GM12892 (cell line): Measurements from ENCODE around the gene ACSM2B.
"Not testable (repeated sequence)": the region's sequence is repeated elsewhere in the genome, so short reads cannot be mapped to it uniquely, and the experiment has no call there.

Source experiments
- DNase-seq: peaks from one replicate; pipeline ENCODE4 v3.0.0; 2011; ENCODE audit not compliant: insufficient read length
- FAIRE-seq: peaks from 2 replicates; lab custom pipeline; 2011; peaks lifted over from hg19 to GRCh38; lab: Jason Lieb, UNC
- POLR2A ChIP-seq: IDR thresholded peaks from 2 replicates; pipeline ENCODE4 v1.6.1; 2011; ENCODE audit warnings: low read depth, low read length, control low read depth
- POLR2AphosphoS5 ChIP-seq: IDR thresholded peaks from 2 replicates; pipeline ENCODE4 v1.6.1; 2011; ENCODE audit warnings: low read depth, low read length, control low read depth
- TAF1 ChIP-seq: IDR thresholded peaks from 2 replicates; pipeline ENCODE4 v1.6.1; 2011; ENCODE audit warnings: low read depth, mild to moderate bottlenecking, control low read depth, low read length, borderline replicate concordance

The ACSM2B gene

GRCh38 chr16:20569117-20569651, 7.0 kb downstream of the ACSM2B start:
- DNase-seq, FAIRE-seq: not testable (repeated sequence)

GRCh38 chr16:20568404-20568803, 7.8 kb downstream of the ACSM2B start:
- TF ChIP-seq POLR2A, result no peak
- TF ChIP-seq POLR2AphosphoS5, result no peak
- TF ChIP-seq TAF1, result no peak
- no peak for DNase-seq
- no peak for FAIRE-seq

GRCh38 chr16:20566864-20567263, 9.3 kb downstream of the ACSM2B start:
- TF ChIP-seq POLR2A (no peak), TAF1 (no peak), POLR2AphosphoS5 (no peak)
- DNase-seq (no peak), FAIRE-seq (no peak)

- FAIRE-seq, DNase-seq: not testable (repeated sequence)
These were observed 10.8 kb downstream of the ACSM2B start for GRCh38 chr16:20565334-20565733.

GRCh38 chr16:20564218-20564617, 11.9 kb downstream of the ACSM2B start:
- DNase-seq, FAIRE-seq: not testable (repeated sequence)

GRCh38 chr16:20555628-20556027, 20.5 kb downstream of the ACSM2B start:
- FAIRE-seq, DNase-seq: not testable (repeated sequence)

GRCh38 chr16:20554689-20555088, 21.5 kb downstream of the ACSM2B start:
- FAIRE-seq, result not testable (repeated sequence)

GRCh38 chr16:20553493-20553892, 22.7 kb downstream of the ACSM2B start:
- DNase-seq, FAIRE-seq: not testable (repeated sequence)

More at GRCh38 chr16:20554689-20555088, 21.5 kb downstream of the ACSM2B start:
- DNase-seq, result not testable (repeated sequence)

- FAIRE-seq, DNase-seq: not testable (repeated sequence)
These were observed 29.2 kb downstream of the ACSM2B start for GRCh38 chr16:20546951-20547350.

GRCh38 chr16:20546278-20546853, 29.8 kb downstream of the ACSM2B start:
- FAIRE-seq, DNase-seq: not testable (repeated sequence)

GRCh38 chr16:20540603-20541316, 35.4 kb downstream of the ACSM2B start:
- not testable (repeated sequence) for DNase-seq, FAIRE-seq

GRCh38 chr16:20538687-20539086, 37.5 kb downstream of the ACSM2B start:
- FAIRE-seq, result no peak

GRCh38 chr16:20538181-20538580, 38.0 kb downstream of the ACSM2B start:
- no peak for FAIRE-seq
- TF ChIP-seq TAF1 (no peak), POLR2A (no peak)
- DNase-seq, result no peak

More at GRCh38 chr16:20538687-20539086, 37.5 kb downstream of the ACSM2B start:
- DNase-seq, result no peak
- TF ChIP-seq POLR2AphosphoS5, result no peak
- no peak for TF ChIP-seq POLR2A
- no peak for TF ChIP-seq TAF1

- FAIRE-seq, DNase-seq: not testable (repeated sequence)
These were observed 39.5 kb downstream of the ACSM2B start for GRCh38 chr16:20536669-20537068.

GRCh38 chr16:20532284-20532792, 43.8 kb downstream of the ACSM2B start:
- FAIRE-seq, DNase-seq: not testable (repeated sequence)

- not testable (repeated sequence) for FAIRE-seq, DNase-seq
These were observed 44.4 kb downstream of the ACSM2B start for GRCh38 chr16:20531795-20532194.
